WTC11 (cell line): ENCODE measurements around the gene F2RL3. TPM values are rescaled to one million over a fixed set of nuclear protein-coding genes. Genes with fewer than 3 reads are reported as not detected.
A peak's percentile ranks its signal among the peaks of the same experiment; 100 is the strongest.

ENCODE experiments used
- ATAC-seq: fragments of 200-7000 bp; cut with Tn5 transposase; 2 replicates; pipeline ENCODE4 v1.10.0; 2021; ENCODE audit warnings: mild to moderate bottlenecking, moderate library complexity
- CTCF ChIA-PET: fragments of 300-600 bp; sonication (Branson Sonifier 250); formaldehyde crosslinking; loops from one replicate; lab custom pipeline; 2021; ENCODE audit warnings: antibody characterized with exemption; lab: Charles Lee
- POLR2A ChIA-PET: fragments of 350-600 bp; sonication (Branson Sonifier 250); formaldehyde crosslinking; loops from one replicate; lab custom pipeline; 2021; ENCODE audit warnings: antibody characterized with exemption; lab: Charles Lee
- DNase-seq: peaks from one replicate; pipeline ENCODE4 v3.0.0; 2021; ENCODE audit warnings: low spot score
- H3K27ac Mint-ChIP-seq: 2 replicates; pipeline ENCODE4 v1.8.0; 2021; ENCODE audit warnings: mixed read lengths
- H3K27me3 Mint-ChIP-seq: 2 replicates; pipeline ENCODE4 v1.8.0; 2021; ENCODE audit warnings: low read depth, mild to moderate bottlenecking, moderate library complexity, mixed read lengths
- H3K36me3 Mint-ChIP-seq: 2 replicates; pipeline ENCODE4 v1.8.0; 2021; ENCODE audit warnings: mixed read lengths
- H3K4me1 Mint-ChIP-seq: 2 replicates; pipeline ENCODE4 v1.8.0; 2022; ENCODE audit warnings: mixed read lengths
- H3K4me3 Mint-ChIP-seq: 2 replicates; pipeline ENCODE4 v1.8.0; 2021; ENCODE audit warnings: mild to moderate bottlenecking, moderate library complexity, mixed read lengths
- H3K9me3 Mint-ChIP-seq: 2 replicates; pipeline ENCODE4 v1.8.0; 2021; ENCODE audit warnings: mixed read lengths
- AFF4 ChIP-seq: sonication (generic); formaldehyde crosslinking; IDR thresholded peaks from 2 replicates; pipeline ENCODE4 v1.8.1; 2023; ENCODE audit warnings: mild to moderate bottlenecking, missing genetic modification reagents, borderline replicate concordance
- ELF4 ChIP-seq: sonication (generic); formaldehyde crosslinking; IDR thresholded peaks from 2 replicates; pipeline ENCODE4 v1.8.1; 2022; ENCODE audit warnings: low read depth, mild to moderate bottlenecking, moderate library complexity, missing genetic modification reagents
- FOXP1 ChIP-seq: sonication (generic); formaldehyde crosslinking; IDR thresholded peaks from 2 replicates; pipeline ENCODE4 v1.8.0; 2022; ENCODE audit warnings: missing genetic modification reagents, mild to moderate bottlenecking, moderate library complexity, borderline replicate concordance
- JUN ChIP-seq: sonication (generic); formaldehyde crosslinking; IDR thresholded peaks from 2 replicates; pipeline ENCODE4 v1.8.0; 2023; ENCODE audit warnings: mild to moderate bottlenecking, missing genetic modification reagents
- KAT7 ChIP-seq: sonication (generic); formaldehyde crosslinking; IDR thresholded peaks from 2 replicates; pipeline ENCODE4 v1.8.1; 2023; ENCODE audit warnings: missing genetic modification reagents, mild to moderate bottlenecking, borderline replicate concordance
- MXD4 ChIP-seq: fragments of 250-450 bp; sonication (Bioruptor Pico); IDR thresholded peaks from 2 replicates; pipeline ENCODE4 v1.8.0; 2021; ENCODE audit warnings: mild to moderate bottlenecking, moderate library complexity, borderline replicate concordance
- NFYB ChIP-seq: sonication (generic); formaldehyde crosslinking; conservative IDR thresholded peaks from 2 replicates; pipeline ENCODE4 v1.8.0; 2022; ENCODE audit warnings: low read depth, missing genetic modification reagents
- PRDM15 ChIP-seq: sonication (generic); formaldehyde crosslinking; IDR thresholded peaks from 2 replicates; pipeline ENCODE4 v1.8.0; 2022; ENCODE audit warnings: missing genetic modification reagents
- PRRX2 ChIP-seq: fragments of 250-450 bp; sonication (Bioruptor Pico); IDR thresholded peaks from 2 replicates; pipeline ENCODE4 v1.8.0; 2021; ENCODE audit warnings: mild to moderate bottlenecking
- ZNF281 ChIP-seq: sonication (generic); formaldehyde crosslinking; IDR thresholded peaks from 2 replicates; pipeline ENCODE4 v1.8.0; 2023; ENCODE audit warnings: mild to moderate bottlenecking, missing genetic modification reagents
- ZNF512 ChIP-seq: sonication (generic); formaldehyde crosslinking; IDR thresholded peaks from 2 replicates; pipeline ENCODE4 v1.8.1; 2022; ENCODE audit warnings: missing genetic modification reagents, borderline replicate concordance
- ZNF671 ChIP-seq: fragments of 250-450 bp; sonication (Bioruptor Pico); IDR thresholded peaks from 2 replicates; pipeline ENCODE4 v1.8.0; 2021; ENCODE audit warnings: mild to moderate bottlenecking
- total RNA-seq: library from RNA; stranded (reverse); gene quantifications from 3 replicates; pipeline ENCODE4 v1.2.3, GENCODE V29; 2021
- TF ChIP-seq, protein P1 (sequence below): fragments of 250-450 bp; sonication (Bioruptor Pico); IDR thresholded peaks from 2 replicates; pipeline ENCODE4 v1.9.0; 2021; ENCODE audit warnings: mild to moderate bottlenecking
- TF ChIP-seq, protein P2 (sequence below): sonication (generic); formaldehyde crosslinking; IDR thresholded peaks from 2 replicates; pipeline ENCODE4 v1.8.1; 2023; ENCODE audit warnings: mild to moderate bottlenecking, missing genetic modification reagents, moderate library complexity
- TF ChIP-seq, protein P3 (sequence below): sonication (generic); formaldehyde crosslinking; IDR thresholded peaks from 2 replicates; pipeline ENCODE4 v1.8.0; 2022; ENCODE audit warnings: mild to moderate bottlenecking, missing genetic modification reagents
- TF ChIP-seq, protein P4 (sequence below): sonication (generic); formaldehyde crosslinking; IDR thresholded peaks from 2 replicates; pipeline ENCODE4 v1.8.1; 2022; ENCODE audit warnings: mild to moderate bottlenecking, moderate library complexity, missing genetic modification reagents

The F2RL3 gene
- total RNA-seq, 1 experiment from 2014 or later: 0.11 TPM

GRCh38 chr19:16860118-16860517 is 28.7 kb upstream of the F2RL3 start:
- peaks cover 30% of the 10 kb centered on the region for H3K36me3 Mint-ChIP-seq
- H3K4me1 Mint-ChIP-seq: no peaks in the 10 kb centered on the region
- no peaks in the 10 kb centered on the region for H3K9me3 Mint-ChIP-seq
- ATAC-seq (no peak), DNase-seq (no peak)
- CTCF ChIA-PET: interaction anchor here (1.0 kb wide), 1 partner anchor 26 kb away, joined by 3 read pairs; no protein-coding TSS in a partner anchor
- POLR2A ChIA-PET: no interaction called here
- H3K27ac Mint-ChIP-seq: peak overlapping the region; percentile 85
- H3K4me3 Mint-ChIP-seq: no peak overlapping the region
- no peaks in the 10 kb centered on the region for H3K27me3 Mint-ChIP-seq
- TF ChIP-seq, protein P1, sequence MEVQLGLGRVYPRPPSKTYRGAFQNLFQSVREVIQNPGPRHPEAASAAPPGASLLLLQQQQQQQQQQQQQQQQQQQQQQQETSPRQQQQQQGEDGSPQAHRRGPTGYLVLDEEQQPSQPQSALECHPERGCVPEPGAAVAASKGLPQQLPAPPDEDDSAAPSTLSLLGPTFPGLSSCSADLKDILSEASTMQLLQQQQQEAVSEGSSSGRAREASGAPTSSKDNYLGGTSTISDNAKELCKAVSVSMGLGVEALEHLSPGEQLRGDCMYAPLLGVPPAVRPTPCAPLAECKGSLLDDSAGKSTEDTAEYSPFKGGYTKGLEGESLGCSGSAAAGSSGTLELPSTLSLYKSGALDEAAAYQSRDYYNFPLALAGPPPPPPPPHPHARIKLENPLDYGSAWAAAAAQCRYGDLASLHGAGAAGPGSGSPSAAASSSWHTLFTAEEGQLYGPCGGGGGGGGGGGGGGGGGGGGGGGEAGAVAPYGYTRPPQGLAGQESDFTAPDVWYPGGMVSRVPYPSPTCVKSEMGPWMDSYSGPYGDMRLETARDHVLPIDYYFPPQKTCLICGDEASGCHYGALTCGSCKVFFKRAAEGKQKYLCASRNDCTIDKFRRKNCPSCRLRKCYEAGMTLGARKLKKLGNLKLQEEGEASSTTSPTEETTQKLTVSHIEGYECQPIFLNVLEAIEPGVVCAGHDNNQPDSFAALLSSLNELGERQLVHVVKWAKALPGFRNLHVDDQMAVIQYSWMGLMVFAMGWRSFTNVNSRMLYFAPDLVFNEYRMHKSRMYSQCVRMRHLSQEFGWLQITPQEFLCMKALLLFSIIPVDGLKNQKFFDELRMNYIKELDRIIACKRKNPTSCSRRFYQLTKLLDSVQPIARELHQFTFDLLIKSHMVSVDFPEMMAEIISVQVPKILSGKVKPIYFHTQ (CRISPR knock-in tag): no peak
- TF ChIP-seq FOXP1 (CRISPR knock-in tag) (no peak), MXD4 (no peak), ZNF671 (no peak), PRRX2 (CRISPR knock-in tag) (no peak), AFF4 (no peak), ZNF512 (CRISPR knock-in tag) (no peak), KAT7 (no peak), PRDM15 (CRISPR knock-in tag) (no peak), NFYB (CRISPR knock-in tag) (no peak)
- TF ChIP-seq, protein P2, sequence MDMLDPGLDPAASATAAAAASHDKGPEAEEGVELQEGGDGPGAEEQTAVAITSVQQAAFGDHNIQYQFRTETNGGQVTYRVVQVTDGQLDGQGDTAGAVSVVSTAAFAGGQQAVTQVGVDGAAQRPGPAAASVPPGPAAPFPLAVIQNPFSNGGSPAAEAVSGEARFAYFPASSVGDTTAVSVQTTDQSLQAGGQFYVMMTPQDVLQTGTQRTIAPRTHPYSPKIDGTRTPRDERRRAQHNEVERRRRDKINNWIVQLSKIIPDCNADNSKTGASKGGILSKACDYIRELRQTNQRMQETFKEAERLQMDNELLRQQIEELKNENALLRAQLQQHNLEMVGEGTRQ (CRISPR knock-in tag): no peak

DNA sequence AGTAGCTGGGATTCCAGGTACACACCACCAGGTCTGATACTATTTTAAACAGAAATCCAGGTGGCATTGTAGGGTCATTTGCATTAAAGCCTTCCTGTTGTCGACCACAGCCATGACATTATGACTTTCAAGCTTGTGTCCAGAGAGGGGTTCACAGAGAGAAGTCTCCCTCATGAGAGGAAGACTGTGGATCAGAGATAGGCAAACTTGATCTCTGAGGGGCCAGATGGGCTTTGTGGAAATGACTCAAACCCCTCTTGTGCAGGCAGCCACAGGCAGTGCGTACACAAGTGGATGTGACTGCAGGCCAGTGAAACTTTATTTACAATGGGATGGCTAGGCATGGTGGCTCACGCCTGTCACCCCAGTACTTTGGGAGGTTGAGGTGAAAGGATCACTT is 27.8 kb upstream of the F2RL3 start:
- H3K27me3 Mint-ChIP-seq: no peaks in the 10 kb centered on the region
- DNase-seq (no peak), ATAC-seq (no peak)
- H3K9me3 Mint-ChIP-seq: no peaks in the 10 kb centered on the region
- no peak overlapping the region for H3K4me3 Mint-ChIP-seq
- ChIA-PET POLR2A (no interaction called here), CTCF (interaction anchor here (0.7 to 1.0 kb wide), 2 partner anchors 26 to 84 kb away, joined by 3 to 4 read pairs; no protein-coding TSS in a partner anchor)
- peaks cover 34% of the 10 kb centered on the region for H3K36me3 Mint-ChIP-seq
- peak overlapping the region; percentile 49; the same call in 1 of the 2 replicates for H3K27ac Mint-ChIP-seq
- no peaks in the 10 kb centered on the region for H3K4me1 Mint-ChIP-seq
- TF ChIP-seq ELF4 (CRISPR knock-in tag): no peak
- TF ChIP-seq, protein P3, sequence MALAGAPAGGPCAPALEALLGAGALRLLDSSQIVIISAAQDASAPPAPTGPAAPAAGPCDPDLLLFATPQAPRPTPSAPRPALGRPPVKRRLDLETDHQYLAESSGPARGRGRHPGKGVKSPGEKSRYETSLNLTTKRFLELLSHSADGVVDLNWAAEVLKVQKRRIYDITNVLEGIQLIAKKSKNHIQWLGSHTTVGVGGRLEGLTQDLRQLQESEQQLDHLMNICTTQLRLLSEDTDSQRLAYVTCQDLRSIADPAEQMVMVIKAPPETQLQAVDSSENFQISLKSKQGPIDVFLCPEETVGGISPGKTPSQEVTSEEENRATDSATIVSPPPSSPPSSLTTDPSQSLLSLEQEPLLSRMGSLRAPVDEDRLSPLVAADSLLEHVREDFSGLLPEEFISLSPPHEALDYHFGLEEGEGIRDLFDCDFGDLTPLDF (CRISPR knock-in tag): no peak
- TF ChIP-seq ZNF281 (CRISPR knock-in tag): no peak
- no peak for TF ChIP-seq KAT7
- no peak for TF ChIP-seq JUN (CRISPR knock-in tag)
- TF ChIP-seq, protein P4, sequence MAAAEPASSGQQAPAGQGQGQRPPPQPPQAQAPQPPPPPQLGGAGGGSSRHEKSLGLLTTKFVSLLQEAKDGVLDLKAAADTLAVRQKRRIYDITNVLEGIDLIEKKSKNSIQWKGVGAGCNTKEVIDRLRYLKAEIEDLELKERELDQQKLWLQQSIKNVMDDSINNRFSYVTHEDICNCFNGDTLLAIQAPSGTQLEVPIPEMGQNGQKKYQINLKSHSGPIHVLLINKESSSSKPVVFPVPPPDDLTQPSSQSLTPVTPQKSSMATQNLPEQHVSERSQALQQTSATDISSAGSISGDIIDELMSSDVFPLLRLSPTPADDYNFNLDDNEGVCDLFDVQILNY (CRISPR knock-in tag): no peak
